ENCODE results near the gene MTX2. TPM values are rescaled to one million over a fixed set of nuclear protein-coding genes. Genes with fewer than 3 reads are reported as not detected.

Gene MTX2
- total RNA-seq, 1 experiment from 2014 or later: 28.7 TPM

GRCh38 chr2:176246331-176246730 lies 22.9 kb upstream of the MTX2 start:
- Histone ChIP-seq H3K27ac (ENCODE audit: low read length) (no peak overlapping the region), H3K27me3 (ENCODE audit: control insufficient read depth, insufficient read depth, low read length) (0 out of 2 replicates have a peak, but pooled peaks cover under 1% of the 10 kb centered on the region), H3K36me3 (ENCODE audit: control insufficient read depth, insufficient read depth, low read length) (no peaks in the 10 kb centered on the region), H3K4me1 (ENCODE audit: control insufficient read depth, insufficient read depth, low read length) (no peaks in the 10 kb centered on the region), H3K9me3 (ENCODE audit: control insufficient read depth, insufficient read depth, low read depth, low read length) (no peaks in the 10 kb centered on the region), H3K4me3 (ENCODE audit: low read depth in 2 of 2, low read length in 2 of 2) (no peak overlapping the region)
- TF ChIP-seq POLR2AphosphoS5 (IDR thresholded peaks at IDR 0.05; ENCODE audit: low read depth, low read length) (no peak), REST (IDR thresholded peaks at IDR 0.05; ENCODE audit: insufficient read depth in 1 of 2, low read depth in 2 of 2, low read length in 1 of 2) (no peak), SIN3A (IDR thresholded peaks at IDR 0.05; ENCODE audit: borderline replicate concordance, insufficient read depth, low read depth, low read length) (no peak), TCF7L2 (IDR thresholded peaks at IDR 0.05; ENCODE audit: low read depth, low read length) (no peak), CTCF (IDR thresholded peaks at IDR 0.05) (no peak)
- in situ Hi-C loops (cut with HindIII; ENCODE audit: low pct_unique_long_range_greater_than_20kb, low sequenced_read_pairs) (no loop called here), intact Hi-C loops (cut with micrococcal nuclease; ENCODE audit: unreplicated experiment) (no loop called here)
- ATAC-seq: no peak
- no peak for DNase-seq (ENCODE audit: low read depth, low spot score)
- BruUV-seq (replicated peaks): no TSS peak
- ChIA-PET CTCF (no interaction called here), POLR2A (no interaction called here)

GRCh38 chr2:176247859-176248258 lies 21.4 kb upstream of the MTX2 start:
- POLR2A ChIA-PET: no interaction called here
- in situ Hi-C loops (cut with HindIII; ENCODE audit: low pct_unique_long_range_greater_than_20kb, low sequenced_read_pairs): no loop called here
- no TSS peak for BruUV-seq (replicated peaks)
- no peak overlapping the region for H3K27ac ChIP-seq (ENCODE audit: low read length)
- H3K27me3 ChIP-seq (ENCODE audit: control insufficient read depth, insufficient read depth, low read length): 0 out of 2 replicates have a peak, but pooled peaks cover 3% of the 10 kb centered on the region
- H3K4me3 ChIP-seq (ENCODE audit: low read depth in 2 of 2, low read length in 2 of 2): no peak overlapping the region
- no peaks in the 10 kb centered on the region for H3K4me1 ChIP-seq (ENCODE audit: control insufficient read depth, insufficient read depth, low read length)
- CTCF ChIA-PET: no interaction called here
- H3K9me3 ChIP-seq (ENCODE audit: control insufficient read depth, insufficient read depth, low read depth, low read length): no peaks in the 10 kb centered on the region
- TF ChIP-seq SIN3A (IDR thresholded peaks at IDR 0.05; ENCODE audit: borderline replicate concordance, insufficient read depth, low read depth, low read length) (no peak), TCF7L2 (IDR thresholded peaks at IDR 0.05; ENCODE audit: low read depth, low read length) (no peak), POLR2AphosphoS5 (IDR thresholded peaks at IDR 0.05; ENCODE audit: low read depth, low read length) (no peak), REST (IDR thresholded peaks at IDR 0.05; ENCODE audit: insufficient read depth in 1 of 2, low read depth in 2 of 2, low read length in 1 of 2) (no peak), CTCF (IDR thresholded peaks at IDR 0.05) (no peak)
- intact Hi-C loops (cut with micrococcal nuclease; ENCODE audit: unreplicated experiment): no loop called here
- DNase-seq (ENCODE audit: low read depth, low spot score) (no peak), ATAC-seq (no peak)
- no peaks in the 10 kb centered on the region; the same call in 1 of the 2 replicates for H3K36me3 ChIP-seq (ENCODE audit: control insufficient read depth, insufficient read depth, low read length)

All from Panc1 (cell line).